Coronary artery (tissue), 2 donors: Measurements from ENCODE around the gene NLRP5.

Experiments used
- DNase-seq: peaks from one replicate; pipeline ENCODE4 v3.0.0-alpha.2; 2017; ENCODE audit warnings: low spot score
- H3K27ac ChIP-seq, 2 donors: fragments of 200-600 bp; sonication (generic); one replicate each; pipeline ENCODE4 v1.5.1; 2016 to 2019
- H3K4me3 ChIP-seq: fragments of 200-600 bp; sonication (generic); 2 replicates; pipeline ENCODE4 v1.5.1; 2016; ENCODE audit warnings: mild to moderate bottlenecking, moderate library complexity
- CTCF ChIP-seq: fragments of 200-600 bp; sonication (generic); IDR thresholded peaks from one replicate; pipeline ENCODE4 v1.5.1; 2019; ENCODE audit warnings: antibody characterized with exemption

The NLRP5 gene

DNA sequence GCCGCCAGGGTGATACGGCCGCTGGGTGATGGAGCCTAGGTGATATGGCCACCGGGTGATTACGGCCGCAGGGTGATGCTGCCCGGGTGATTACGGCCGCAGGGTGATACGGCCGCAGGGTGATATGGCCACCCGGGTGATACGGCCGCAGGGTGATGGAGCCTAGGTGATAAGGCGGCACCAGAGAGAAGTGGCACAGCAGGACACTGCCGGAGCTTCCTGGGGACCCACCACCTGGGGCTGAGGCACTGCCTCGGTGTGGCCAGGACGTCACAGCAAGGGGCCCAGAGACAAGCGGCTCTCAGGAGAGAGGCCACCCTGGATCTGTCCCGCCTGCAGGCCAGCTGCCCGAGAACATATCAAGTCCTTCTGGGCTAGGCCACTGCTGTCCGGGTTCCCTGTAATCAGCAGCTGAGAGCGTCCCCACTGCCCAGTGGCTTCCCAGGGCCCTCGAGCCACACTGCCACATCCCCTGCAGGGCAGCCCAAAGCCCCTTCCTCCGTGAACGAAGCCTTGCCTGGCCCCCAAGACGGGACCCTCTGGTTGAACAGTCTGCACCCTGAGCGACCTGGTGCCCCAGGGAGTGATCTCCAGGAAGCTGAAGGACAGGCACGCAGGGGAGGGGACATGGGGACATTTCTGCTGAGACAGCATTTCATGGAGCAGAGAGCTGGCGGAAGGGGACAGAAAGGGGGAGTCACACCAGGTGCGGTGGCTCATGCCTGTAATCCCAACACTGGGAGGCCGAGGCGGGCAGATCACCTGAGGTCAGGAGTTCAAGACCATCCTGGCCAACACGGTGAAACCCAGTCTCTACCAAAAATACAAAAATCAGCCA, 112.4 kb downstream of the NLRP5 start:
- no peak for TF ChIP-seq CTCF
- no peak overlapping the region for H3K4me3 ChIP-seq
- DNase-seq = no peak
- H3K27ac ChIP-seq = no peak overlapping the region

GRCh38 chr19:56099638-56100539, 113.3 kb downstream of the NLRP5 start:
- no peak for DNase-seq
- no peak overlapping the region for H3K27ac ChIP-seq
- no peak for TF ChIP-seq CTCF
- no peak overlapping the region for H3K4me3 ChIP-seq

- TF ChIP-seq CTCF = no peak
- no peak overlapping the region for H3K27ac ChIP-seq
- DNase-seq = no peak
- no peak overlapping the region for H3K4me3 ChIP-seq
Observed at GRCh38 chr19:56101095-56101494, 114.5 kb downstream of the NLRP5 start.

GRCh38 chr19:56101746-56102535, 115.4 kb downstream of the NLRP5 start:
- no peak for DNase-seq
- Histone ChIP-seq H3K4me3 (no peak overlapping the region), H3K27ac (no peak overlapping the region)
- no peak for TF ChIP-seq CTCF

GRCh38 chr19:56103027-56103614, 116.5 kb downstream of the NLRP5 start:
- no peak for TF ChIP-seq CTCF
- Histone ChIP-seq H3K4me3 (no peak overlapping the region), H3K27ac (no peak overlapping the region)
- DNase-seq = no peak

GRCh38 chr19:56104423-56104822, 117.8 kb downstream of the NLRP5 start:
- TF ChIP-seq CTCF = no peak
- no peak for DNase-seq
- H3K4me3 ChIP-seq = no peak overlapping the region
- peak overlapping the region in 1 of 2 donors; percentile 2 for H3K27ac ChIP-seq
